ENCODE data around the gene N4BP2. TPM values are rescaled to one million over a fixed set of nuclear protein-coding genes. Genes with fewer than 3 reads are reported as not detected.

The N4BP2 gene
- total RNA-seq, 1 experiment from 2014 or later = 20.7 TPM

GRCh38 chr4:40040908-40041307, 15.7 kb upstream of the N4BP2 start:
- no peak overlapping the region for H3K9ac ChIP-seq (ENCODE audit: low read length)
- H4K20me1 ChIP-seq (ENCODE audit: insufficient read depth, low read depth, low read length) = no peaks in the 10 kb centered on the region
- no peaks in the 10 kb centered on the region for H3K27me3 ChIP-seq (ENCODE audit: low read length)
- no peak overlapping the region for H3K27ac ChIP-seq (ENCODE audit: low read length)
- H3K4me3 ChIP-seq (ENCODE audit: low read length) = no peak overlapping the region
- no peaks in the 10 kb centered on the region for H3K79me2 ChIP-seq (ENCODE audit: low read length)
- H3K4me1 ChIP-seq (ENCODE audit: low read length) = no peaks in the 10 kb centered on the region
- H3K36me3 ChIP-seq (ENCODE audit: insufficient read depth, low read length) = no peaks in the 10 kb centered on the region
- no peaks in the 10 kb centered on the region for H3K9me3 ChIP-seq (ENCODE audit: low read length)
- H2AFZ ChIP-seq (ENCODE audit: low read length) = no peak overlapping the region
- no peaks in the 10 kb centered on the region for H3K9me2 ChIP-seq (replicated peaks; ENCODE audit: insufficient read depth, low read length)
- H3K4me2 ChIP-seq (ENCODE audit: low read depth, low read length, poor library complexity, severe bottlenecking) = no peak overlapping the region
- no peak for DNase-seq

GRCh38 chr4:40043786-40044185, 12.9 kb upstream of the N4BP2 start:
- no peaks in the 10 kb centered on the region for H3K79me2 ChIP-seq (ENCODE audit: low read length)
- H3K36me3 ChIP-seq (ENCODE audit: insufficient read depth, low read length) = no peaks in the 10 kb centered on the region
- H3K4me2 ChIP-seq (ENCODE audit: low read depth, low read length, poor library complexity, severe bottlenecking) = no peak overlapping the region
- no peaks in the 10 kb centered on the region for H3K9me3 ChIP-seq (ENCODE audit: low read length)
- H3K4me3 ChIP-seq (ENCODE audit: low read length) = no peak overlapping the region
- no peak for DNase-seq
- H3K27me3 ChIP-seq (ENCODE audit: low read length) = no peaks in the 10 kb centered on the region
- no peaks in the 10 kb centered on the region for H3K4me1 ChIP-seq (ENCODE audit: low read length)
- H3K9ac ChIP-seq (ENCODE audit: low read length) = no peak overlapping the region
- H2AFZ ChIP-seq (ENCODE audit: low read length) = no peak overlapping the region
- H3K27ac ChIP-seq (ENCODE audit: low read length) = no peak overlapping the region
- H4K20me1 ChIP-seq (ENCODE audit: insufficient read depth, low read depth, low read length) = no peaks in the 10 kb centered on the region
- H3K9me2 ChIP-seq (replicated peaks; ENCODE audit: insufficient read depth, low read length) = no peaks in the 10 kb centered on the region

- H3K4me1 ChIP-seq (ENCODE audit: low read length) = no peaks in the 10 kb centered on the region
- no peaks in the 10 kb centered on the region for H3K9me3 ChIP-seq (ENCODE audit: low read length)
- no peaks in the 10 kb centered on the region for H4K20me1 ChIP-seq (ENCODE audit: insufficient read depth, low read depth, low read length)
- DNase-seq = no peak
- no peaks in the 10 kb centered on the region for H3K27me3 ChIP-seq (ENCODE audit: low read length)
- H3K9ac ChIP-seq (ENCODE audit: low read length) = no peak overlapping the region
- H2AFZ ChIP-seq (ENCODE audit: low read length) = no peak overlapping the region
- no peaks in the 10 kb centered on the region for H3K79me2 ChIP-seq (ENCODE audit: low read length)
- no peaks in the 10 kb centered on the region for H3K36me3 ChIP-seq (ENCODE audit: insufficient read depth, low read length)
- no peaks in the 10 kb centered on the region for H3K9me2 ChIP-seq (replicated peaks; ENCODE audit: insufficient read depth, low read length)
- no peak overlapping the region for H3K4me3 ChIP-seq (ENCODE audit: low read length)
- H3K27ac ChIP-seq (ENCODE audit: low read length) = no peak overlapping the region
- H3K4me2 ChIP-seq (ENCODE audit: low read depth, low read length, poor library complexity, severe bottlenecking) = no peak overlapping the region
Observed at GRCh38 chr4:40046311-40046980, 10.2 kb upstream of the N4BP2 start.

DNA sequence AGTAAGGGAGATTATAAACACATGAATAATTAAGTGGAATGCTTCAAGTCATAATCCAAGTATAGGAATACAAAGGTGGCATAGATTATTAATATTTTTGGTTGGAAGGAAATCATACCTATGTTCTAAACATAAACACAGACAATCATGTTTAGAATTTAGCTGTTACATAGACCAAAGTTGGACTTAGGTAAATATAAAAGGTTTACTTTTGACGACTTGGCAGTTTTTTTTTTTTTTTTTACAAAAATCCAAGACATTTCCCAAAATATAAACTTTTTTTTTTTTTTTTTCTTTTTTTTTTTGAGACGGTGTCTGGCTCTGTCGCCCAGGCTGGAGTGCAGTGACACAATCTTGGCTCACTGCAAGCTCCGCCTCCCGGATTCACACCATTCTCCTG, 3.5 kb upstream of the N4BP2 start:
- DNase-seq = no peak
- H3K9ac ChIP-seq (ENCODE audit: low read length) = no peak overlapping the region
- H3K4me1 ChIP-seq (ENCODE audit: low read length) = peaks cover 19% of the 10 kb centered on the region
- no peak overlapping the region for H3K27ac ChIP-seq (ENCODE audit: low read length)
- H3K9me3 ChIP-seq (ENCODE audit: low read length) = no peaks in the 10 kb centered on the region
- no peaks in the 10 kb centered on the region for H3K36me3 ChIP-seq (ENCODE audit: insufficient read depth, low read length)
- H3K4me3 ChIP-seq (ENCODE audit: low read length) = no peak overlapping the region
- H3K27me3 ChIP-seq (ENCODE audit: low read length) = no peaks in the 10 kb centered on the region
- peaks cover 2% of the 10 kb centered on the region for H3K79me2 ChIP-seq (ENCODE audit: low read length)
- H4K20me1 ChIP-seq (ENCODE audit: insufficient read depth, low read depth, low read length) = no peaks in the 10 kb centered on the region
- no peak overlapping the region for H3K4me2 ChIP-seq (ENCODE audit: low read depth, low read length, poor library complexity, severe bottlenecking)
- no peaks in the 10 kb centered on the region for H3K9me2 ChIP-seq (replicated peaks; ENCODE audit: insufficient read depth, low read length)
- H2AFZ ChIP-seq (ENCODE audit: low read length) = no peak overlapping the region

- peak; percentile 64 for DNase-seq
- H3K4me3 ChIP-seq (ENCODE audit: low read length) = peak overlapping the region; percentile 70
Observed at GRCh38 chr4:40055511-40055862, 1.2 kb upstream of the N4BP2 start.

GRCh38 chr4:40055863-40056715, 561 bp upstream of the N4BP2 start:
- Histone ChIP-seq H4K20me1 (ENCODE audit: insufficient read depth, low read depth, low read length) (no peaks in the 10 kb centered on the region), H3K4me2 (ENCODE audit: low read depth, low read length, poor library complexity, severe bottlenecking) (peak overlapping the region; percentile 86), H3K79me2 (ENCODE audit: low read length) (peaks cover 29% of the 10 kb centered on the region), H3K4me3 (ENCODE audit: low read length) (peak overlapping the region; percentile 70), H3K9me3 (ENCODE audit: low read length) (no peaks in the 10 kb centered on the region), H3K27me3 (ENCODE audit: low read length) (no peaks in the 10 kb centered on the region), H3K9me2 (replicated peaks; ENCODE audit: insufficient read depth, low read length) (no peaks in the 10 kb centered on the region), H3K27ac (ENCODE audit: low read length) (peak overlapping the region; percentile 37; the same call in 1 of the 2 replicates), H3K4me1 (ENCODE audit: low read length) (peaks cover 38% of the 10 kb centered on the region), H3K36me3 (ENCODE audit: insufficient read depth, low read length) (no peaks in the 10 kb centered on the region), H2AFZ (ENCODE audit: low read length) (peak overlapping the region; percentile 85), H3K9ac (ENCODE audit: low read length) (peak overlapping the region; percentile 81)
- DNase-seq = peak; percentile 74

More at GRCh38 chr4:40055511-40055862, 1.2 kb upstream of the N4BP2 start:
- H3K9me3 ChIP-seq (ENCODE audit: low read length) = no peaks in the 10 kb centered on the region
- no peaks in the 10 kb centered on the region for H3K27me3 ChIP-seq (ENCODE audit: low read length)
- H4K20me1 ChIP-seq (ENCODE audit: insufficient read depth, low read depth, low read length) = no peaks in the 10 kb centered on the region
- H3K9me2 ChIP-seq (replicated peaks; ENCODE audit: insufficient read depth, low read length) = no peaks in the 10 kb centered on the region
- H3K4me2 ChIP-seq (ENCODE audit: low read depth, low read length, poor library complexity, severe bottlenecking) = peak overlapping the region; percentile 86
- peaks cover 38% of the 10 kb centered on the region for H3K4me1 ChIP-seq (ENCODE audit: low read length)
- peak overlapping the region; percentile 81 for H3K9ac ChIP-seq (ENCODE audit: low read length)
- H2AFZ ChIP-seq (ENCODE audit: low read length) = peak overlapping the region; percentile 85; the same call in 1 of the 2 replicates
- peaks cover 25% of the 10 kb centered on the region for H3K79me2 ChIP-seq (ENCODE audit: low read length)
- H3K36me3 ChIP-seq (ENCODE audit: insufficient read depth, low read length) = no peaks in the 10 kb centered on the region
- 0 out of 2 replicates have a peak overlapping the region, but pooled peaks have one; percentile 37 for H3K27ac ChIP-seq (ENCODE audit: low read length)

GRCh38 chr4:40057586-40058091, 989 bp downstream of the N4BP2 start:
- Histone ChIP-seq H3K9me2 (replicated peaks; ENCODE audit: insufficient read depth, low read length) (no peaks in the 10 kb centered on the region), H3K9ac (ENCODE audit: low read length) (peak overlapping the region; percentile 81), H3K79me2 (ENCODE audit: low read length) (peaks cover 33% of the 10 kb centered on the region), H3K4me2 (ENCODE audit: low read depth, low read length, poor library complexity, severe bottlenecking) (peak overlapping the region; percentile 86), H3K36me3 (ENCODE audit: insufficient read depth, low read length) (0 out of 2 replicates have a peak, but pooled peaks cover 2% of the 10 kb centered on the region), H3K4me3 (ENCODE audit: low read length) (peak overlapping the region; percentile 70), H4K20me1 (ENCODE audit: insufficient read depth, low read depth, low read length) (no peaks in the 10 kb centered on the region), H3K4me1 (ENCODE audit: low read length) (peaks cover 38% of the 10 kb centered on the region), H3K9me3 (ENCODE audit: low read length) (no peaks in the 10 kb centered on the region), H3K27ac (ENCODE audit: low read length) (peak overlapping the region; percentile 81), H3K27me3 (ENCODE audit: low read length) (no peaks in the 10 kb centered on the region), H2AFZ (ENCODE audit: low read length) (peak overlapping the region; percentile 18)
- peak; percentile 95 for DNase-seq

- H3K27ac ChIP-seq (ENCODE audit: low read length) = peak overlapping the region; percentile 81
- H3K9me3 ChIP-seq (ENCODE audit: low read length) = no peaks in the 10 kb centered on the region
- no peaks in the 10 kb centered on the region for H4K20me1 ChIP-seq (ENCODE audit: insufficient read depth, low read depth, low read length)
- no peak for DNase-seq
- no peaks in the 10 kb centered on the region for H3K27me3 ChIP-seq (ENCODE audit: low read length)
- peak overlapping the region; percentile 81 for H3K9ac ChIP-seq (ENCODE audit: low read length)
- peaks cover 38% of the 10 kb centered on the region for H3K79me2 ChIP-seq (ENCODE audit: low read length)
- H3K4me3 ChIP-seq (ENCODE audit: low read length) = peak overlapping the region; percentile 70
- 0 out of 2 replicates have a peak, but pooled peaks cover 7% of the 10 kb centered on the region for H3K36me3 ChIP-seq (ENCODE audit: insufficient read depth, low read length)
- peak overlapping the region; percentile 86 for H3K4me2 ChIP-seq (ENCODE audit: low read depth, low read length, poor library complexity, severe bottlenecking)
- H2AFZ ChIP-seq (ENCODE audit: low read length) = 0 out of 2 replicates have a peak overlapping the region, but pooled peaks have one; percentile 3
- H3K9me2 ChIP-seq (replicated peaks; ENCODE audit: insufficient read depth, low read length) = no peaks in the 10 kb centered on the region
- peaks cover 38% of the 10 kb centered on the region for H3K4me1 ChIP-seq (ENCODE audit: low read length)
Observed at GRCh38 chr4:40058121-40058520, 1.5 kb downstream of the N4BP2 start.

Measured in Karpas-422 (cell line).